Measurements from ENCODE around the gene P4HA2.

Gene P4HA2

DNA sequence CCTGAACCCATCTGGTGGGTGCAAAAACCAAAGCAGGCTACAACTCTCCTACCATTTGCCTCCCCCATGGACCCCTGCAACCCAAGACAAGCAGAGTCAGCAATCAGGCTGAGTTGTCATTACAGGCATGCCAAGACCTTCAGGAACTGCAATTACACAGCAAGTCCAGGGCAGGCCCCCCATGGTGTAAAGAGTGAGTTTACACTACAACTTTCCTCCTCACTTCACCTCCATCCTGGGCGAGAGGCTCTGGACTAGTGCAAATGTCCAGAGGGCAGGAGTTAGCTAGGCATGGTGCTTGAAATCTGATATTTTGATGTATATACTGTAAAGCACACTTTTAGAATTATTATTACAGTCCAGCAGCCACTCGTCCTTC lies 7.0 kb upstream of the P4HA2 start:
- no peak overlapping the region for H3K4me3 ChIP-seq (ENCODE audit: low read length)
- no peak for TF ChIP-seq CTCF (conservative IDR thresholded peaks at IDR 0.05; ENCODE audit: low read depth, low read length)

GRCh38 chr5:132233811-132234683 lies 6.4 kb upstream of the P4HA2 start:
- H3K4me3 ChIP-seq (ENCODE audit: low read length): no peak overlapping the region
- DNase-seq (ENCODE audit: low read depth): no peak
- TF ChIP-seq CTCF (conservative IDR thresholded peaks at IDR 0.05; ENCODE audit: low read depth, low read length): no peak

More for the DNA sequence above, 7.0 kb upstream of the P4HA2 start:
- no peak for DNase-seq (ENCODE audit: low read depth)

GRCh38 chr5:132233081-132233480 lies 5.4 kb upstream of the P4HA2 start:
- no peak for TF ChIP-seq CTCF (conservative IDR thresholded peaks at IDR 0.05; ENCODE audit: low read depth, low read length)
- no peak for DNase-seq (ENCODE audit: low read depth)
- no peak overlapping the region for H3K4me3 ChIP-seq (ENCODE audit: low read length)

DNA sequence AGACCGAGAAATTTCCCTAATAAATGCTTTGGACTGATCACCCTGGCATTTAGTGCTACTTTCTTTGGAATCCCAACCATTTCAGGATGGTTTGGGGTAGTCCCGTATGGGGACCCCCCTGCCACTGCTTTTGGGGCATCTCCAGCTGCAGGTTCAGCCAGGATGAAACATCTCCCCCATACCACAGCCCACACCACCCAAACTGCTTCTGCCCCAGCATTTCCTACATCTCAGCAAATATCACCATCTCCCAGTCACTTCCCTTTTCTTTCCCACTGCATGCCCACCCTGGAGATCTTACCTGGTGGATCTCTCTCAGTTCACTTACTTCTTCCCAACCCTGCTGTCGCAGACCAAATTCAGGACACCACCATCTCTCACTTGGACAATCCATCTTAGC lies 4.8 kb upstream of the P4HA2 start:
- DNase-seq (ENCODE audit: low read depth): no peak
- H3K4me3 ChIP-seq (ENCODE audit: low read length): no peak overlapping the region
- TF ChIP-seq CTCF (conservative IDR thresholded peaks at IDR 0.05; ENCODE audit: low read depth, low read length): no peak

DNA sequence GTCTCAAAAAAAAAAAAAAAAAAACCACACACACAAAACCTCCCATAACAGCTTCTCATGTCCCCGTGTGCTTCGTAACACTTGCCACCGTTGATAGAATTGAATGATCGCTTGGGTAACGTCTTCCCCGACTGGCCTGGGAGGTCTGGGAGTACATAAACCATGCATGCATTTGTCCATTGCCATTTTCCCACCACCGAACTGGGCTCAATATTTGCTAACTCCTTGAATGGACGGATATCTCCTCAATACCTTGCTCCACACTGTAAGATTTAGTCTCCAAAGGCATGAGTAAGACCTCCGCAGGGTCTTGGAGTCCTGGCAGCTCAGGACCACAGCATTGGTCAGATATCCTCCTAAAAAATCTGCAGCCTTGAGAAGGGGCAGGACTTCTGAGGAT lies 3.2 kb upstream of the P4HA2 start:
- no peak for DNase-seq (ENCODE audit: low read depth)
- H3K4me3 ChIP-seq (ENCODE audit: low read length): no peak overlapping the region
- no peak for TF ChIP-seq CTCF (conservative IDR thresholded peaks at IDR 0.05; ENCODE audit: low read depth, low read length)

DNA sequence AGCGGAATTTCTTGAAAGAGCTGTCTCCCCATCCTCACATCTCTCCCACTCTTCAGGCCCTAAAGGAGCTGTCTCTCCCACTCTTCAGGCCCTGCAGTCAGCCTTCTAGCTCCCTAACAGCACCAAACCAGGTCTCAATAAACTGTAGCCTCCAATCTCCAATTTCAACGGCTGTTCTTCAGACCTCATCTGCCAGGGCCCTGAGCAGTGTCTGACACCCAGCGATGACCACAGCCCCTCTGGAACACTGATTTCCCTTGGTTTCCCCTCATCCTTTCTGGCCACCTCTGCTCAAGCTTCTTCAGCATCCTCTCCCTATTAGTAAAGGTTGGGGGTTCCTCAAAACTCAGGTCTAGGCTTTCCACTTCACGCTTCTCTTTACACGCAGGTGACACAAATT lies 1.6 kb upstream of the P4HA2 start:
- no peak for DNase-seq (ENCODE audit: low read depth)
- TF ChIP-seq CTCF (conservative IDR thresholded peaks at IDR 0.05; ENCODE audit: low read depth, low read length): no peak

More for the DNA sequence above, 1.6 kb upstream of the P4HA2 start:
- no peak overlapping the region for H3K4me3 ChIP-seq (ENCODE audit: low read length)

All from retinal pigment epithelial cell (primary cell).